Mucosa of rectum (tissue), 2 donors: ENCODE data around the gene AEN.

Experiments
- H3K27ac ChIP-seq, 2 donors: one replicate each; pipeline ENCODE4 v1.7.0; 2013; ENCODE audit warnings: inconsistent platforms in 2 of 2, low read depth in 2 of 2, low read length in 2 of 2
- H3K27me3 ChIP-seq, 2 donors: one replicate each; pipeline ENCODE4 v1.7.0; 2013; ENCODE audit warnings: low read length in 2 of 2; ENCODE audit not compliant: control insufficient read depth in 2 of 2, insufficient read depth in 2 of 2
- H3K36me3 ChIP-seq, 2 donors: one replicate each; pipeline ENCODE4 v1.7.0; 2013; ENCODE audit warnings: low read length in 2 of 2; ENCODE audit not compliant: control insufficient read depth in 2 of 2, insufficient read depth in 2 of 2
- H3K4me1 ChIP-seq, 2 donors: one replicate each; pipeline ENCODE4 v1.7.0; 2013; ENCODE audit warnings: low read length in 2 of 2, mild to moderate bottlenecking in 1 of 2; ENCODE audit not compliant: control insufficient read depth in 2 of 2, insufficient read depth in 2 of 2
- H3K4me3 ChIP-seq, 2 donors: one replicate each; pipeline ENCODE4 v1.7.0; 2013; ENCODE audit warnings: low read length in 2 of 2
- H3K9ac ChIP-seq, 2 donors: one replicate each; pipeline ENCODE4 v1.7.0; 2013; ENCODE audit warnings: low read length in 2 of 2, low read depth in 1 of 2, mild to moderate bottlenecking in 1 of 2
- H3K9me3 ChIP-seq, 2 donors: one replicate each; pipeline ENCODE4 v1.7.0; 2013; ENCODE audit warnings: low read length in 2 of 2; ENCODE audit not compliant: control insufficient read depth in 2 of 2
- donor health status: healthy.
- donor health status: Normal muscosa, but diverticular disease.

AEN gene

GRCh38 chr15:88604381-88605188 is 16.6 kb upstream of the AEN start:
- no peak overlapping the region for H3K9ac ChIP-seq
- H3K27me3 ChIP-seq = peaks cover 44 to 48% of the 10 kb centered on the region in 2 donors
- no peaks in the 10 kb centered on the region for H3K36me3 ChIP-seq

GRCh38 chr15:88605189-88606069 is 15.7 kb upstream of the AEN start:
- Histone ChIP-seq H3K4me3 (no peak overlapping the region), H3K9me3 (no peaks in the 10 kb centered on the region), H3K27me3 (peaks cover 47 to 49% of the 10 kb centered on the region in 2 donors), H3K4me1 (no peaks in the 10 kb centered on the region), H3K36me3 (no peaks in the 10 kb centered on the region), H3K9ac (no peak overlapping the region), H3K27ac (no peak overlapping the region)

More at GRCh38 chr15:88604381-88605188, 16.6 kb upstream of the AEN start:
- H3K27ac ChIP-seq = no peak overlapping the region
- no peaks in the 10 kb centered on the region for H3K9me3 ChIP-seq
- no peaks in the 10 kb centered on the region for H3K4me1 ChIP-seq
- no peak overlapping the region for H3K4me3 ChIP-seq

GRCh38 chr15:88606070-88606794 is 14.9 kb upstream of the AEN start:
- no peak overlapping the region for H3K9ac ChIP-seq
- H3K27ac ChIP-seq = no peak overlapping the region
- H3K4me3 ChIP-seq = no peak overlapping the region
- peaks cover 47 to 53% of the 10 kb centered on the region in 2 donors for H3K27me3 ChIP-seq
- no peaks in the 10 kb centered on the region for H3K9me3 ChIP-seq
- H3K4me1 ChIP-seq = no peaks in the 10 kb centered on the region
- H3K36me3 ChIP-seq = no peaks in the 10 kb centered on the region

GRCh38 chr15:88607951-88608350 is 13.2 kb upstream of the AEN start:
- H3K4me1 ChIP-seq = no peaks in the 10 kb centered on the region
- H3K27ac ChIP-seq = no peak overlapping the region
- no peaks in the 10 kb centered on the region for H3K9me3 ChIP-seq
- no peak overlapping the region for H3K9ac ChIP-seq
- peaks cover 47% of the 10 kb centered on the region in 2 donors for H3K27me3 ChIP-seq
- H3K4me3 ChIP-seq = no peak overlapping the region
- H3K36me3 ChIP-seq = no peaks in the 10 kb centered on the region

GRCh38 chr15:88608607-88609181 is 12.4 kb upstream of the AEN start:
- peaks cover 44% of the 10 kb centered on the region in 2 donors for H3K27me3 ChIP-seq
- H3K36me3 ChIP-seq = no peaks in the 10 kb centered on the region
- H3K27ac ChIP-seq = no peak overlapping the region
- H3K9ac ChIP-seq = no peak overlapping the region
- H3K4me3 ChIP-seq = no peak overlapping the region
- no peaks in the 10 kb centered on the region for H3K9me3 ChIP-seq
- H3K4me1 ChIP-seq = no peaks in the 10 kb centered on the region

- Histone ChIP-seq H3K27me3 (peaks cover 36 to 37% of the 10 kb centered on the region in 2 donors), H3K4me3 (no peak overlapping the region), H3K36me3 (no peaks in the 10 kb centered on the region), H3K9me3 (no peaks in the 10 kb centered on the region), H3K9ac (no peak overlapping the region), H3K4me1 (peaks cover 0 to 4% of the 10 kb centered on the region in 2 donors), H3K27ac (no peak overlapping the region)
These were observed 11.6 kb upstream of the AEN start for GRCh38 chr15:88609344-88610090.

GRCh38 chr15:88610701-88611231 is 10.4 kb upstream of the AEN start:
- Histone ChIP-seq H3K27ac (no peak overlapping the region), H3K9ac (no peak overlapping the region), H3K4me3 (no peak overlapping the region), H3K36me3 (no peaks in the 10 kb centered on the region), H3K4me1 (peaks cover 9 to 13% of the 10 kb centered on the region in 2 donors), H3K27me3 (peaks cover 25% of the 10 kb centered on the region in 2 donors), H3K9me3 (no peaks in the 10 kb centered on the region)

- H3K9me3 ChIP-seq = no peaks in the 10 kb centered on the region
- no peak overlapping the region for H3K4me3 ChIP-seq
- peaks cover 10 to 15% of the 10 kb centered on the region in 2 donors for H3K4me1 ChIP-seq
- H3K27me3 ChIP-seq = peaks cover 12 to 13% of the 10 kb centered on the region in 2 donors
- no peak overlapping the region for H3K27ac ChIP-seq
- no peak overlapping the region for H3K9ac ChIP-seq
- H3K36me3 ChIP-seq = no peaks in the 10 kb centered on the region
These were observed 8.8 kb upstream of the AEN start for GRCh38 chr15:88612186-88612796.
